ENCODE results near the gene SYTL3.

GRCh38 chr6:158781692-158782373 lies 132.0 kb downstream of the SYTL3 start:
- TF ChIP-seq CTCF (IDR thresholded peaks at IDR 0.05; ENCODE audit: low read length) (no peak), EZH2 (IDR thresholded peaks at IDR 0.05; ENCODE audit: borderline replicate concordance, low read length) (no peak)
